Left ventricle myocardium superior (tissue), 1 donor: Measurements from ENCODE around the gene MYO18A. TPM values are rescaled to one million over a fixed set of nuclear protein-coding genes. Genes with fewer than 3 reads are reported as not detected.
"Not testable (repeated sequence)": the region's sequence is repeated elsewhere in the genome, so short reads cannot be mapped to it uniquely, and the experiment has no call there.

ENCODE experiments used
- ATAC-seq: fragments of 200-7000 bp; cut with Tn5 transposase; one replicate; pipeline ENCODE4 v1.9.1; 2020; ENCODE audit warnings: mild to moderate bottlenecking, moderate library complexity
- DNase-seq: peaks from one replicate; pipeline ENCODE4 v3.0.0-alpha.2; 2020
- intact Hi-C: fragments of 100-400 bp; cut with micrococcal nuclease; formaldehyde crosslinking; loops from one replicate; pipeline ENCODE4 v1.11.0; 2022
- total RNA-seq: library from RNA; stranded (reverse); fragmentation: NEBNext Ultra II Directional; extraction: Animal tissue kit (Norgen Biotek cat#: 25700); gene quantifications from one replicate; pipeline ENCODE4 v1.2.1, GENCODE V29; 2021
- donor health status: DM: no; HTN: yes; CAD: no; lungs with severe emphysema.

The MYO18A gene
- total RNA-seq, 1 donor from 2014 or later: 346 TPM

DNA sequence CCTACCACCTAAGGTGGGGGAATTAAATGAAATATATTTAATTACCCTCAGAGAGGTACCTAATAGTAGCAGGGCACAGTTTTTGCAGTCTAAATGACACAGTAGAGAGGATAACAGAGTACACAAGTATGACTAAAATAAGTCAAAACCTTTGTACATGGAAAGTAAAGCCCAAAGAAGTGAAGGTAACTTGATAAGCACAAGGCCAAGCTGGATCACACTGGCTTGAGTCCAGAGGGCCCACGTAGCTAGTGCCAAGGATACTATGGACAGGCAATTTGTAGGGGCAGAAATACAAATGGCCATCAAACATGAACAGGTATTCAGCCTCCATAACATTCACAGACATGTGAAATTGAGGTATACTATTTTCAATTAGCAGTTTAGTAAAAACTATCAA lies 7.6 kb downstream of the MYO18A start:
- intact Hi-C loops: no loop called here
- no peak for DNase-seq
- no peak for ATAC-seq

DNA sequence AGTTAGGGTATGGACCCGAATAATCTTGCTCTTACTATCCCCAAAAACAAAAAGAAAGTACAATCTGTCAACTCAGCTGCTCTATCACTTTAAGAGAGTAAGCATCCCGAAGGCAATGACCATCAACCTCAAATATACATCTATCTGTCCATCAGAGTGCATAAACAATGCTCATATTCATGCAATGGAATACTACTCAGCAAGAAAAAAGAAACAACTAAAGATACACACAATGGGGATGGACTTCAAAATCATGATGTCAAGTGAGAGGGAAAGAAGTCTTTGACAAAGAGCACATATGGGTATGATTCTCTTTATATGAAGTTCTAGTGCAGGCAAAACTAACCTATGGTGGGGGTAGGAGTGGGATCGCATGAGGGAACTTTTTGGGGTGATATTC lies 9.5 kb downstream of the MYO18A start:
- intact Hi-C loops: no loop called here
- no peak for DNase-seq
- ATAC-seq: no peak

DNA sequence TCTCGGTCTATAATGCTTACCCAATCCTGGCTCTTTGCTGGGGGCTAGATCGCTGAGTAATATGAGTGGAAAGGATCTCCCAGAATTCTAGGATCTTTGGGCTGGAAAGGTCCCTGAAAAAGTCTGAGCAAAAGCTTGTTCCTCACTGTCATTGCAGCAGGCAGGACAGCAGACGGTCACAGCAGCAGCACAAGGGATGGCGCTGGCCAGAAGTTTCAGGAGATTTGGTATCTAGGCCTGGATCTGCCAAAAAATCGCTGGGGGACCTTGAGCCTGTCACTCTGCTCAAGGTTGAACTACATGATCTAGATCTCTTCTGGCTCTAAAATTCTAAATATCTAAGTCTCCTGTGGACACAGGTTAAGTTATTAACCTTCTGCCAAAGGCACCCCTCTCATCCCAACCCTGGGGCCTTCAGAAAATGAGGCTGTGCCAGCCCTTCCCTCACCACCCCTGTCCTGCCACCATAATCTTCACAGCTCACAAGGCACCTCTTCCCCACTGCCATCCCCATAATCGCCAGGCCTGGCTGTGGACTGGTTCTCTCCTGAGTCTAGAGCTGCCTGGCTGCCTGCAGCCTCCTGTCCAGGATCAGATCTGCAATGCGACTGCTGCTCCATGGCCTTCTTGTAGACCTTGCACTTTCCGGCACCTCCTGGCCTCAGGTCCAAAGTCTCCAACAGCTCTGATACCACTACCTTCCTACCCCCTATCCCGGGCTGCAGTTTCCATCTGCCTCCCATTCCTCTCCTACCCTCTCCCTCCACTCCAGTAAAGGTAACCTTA lies 10.2 kb downstream of the MYO18A start:
- ATAC-seq (no peak), DNase-seq (no peak)
- intact Hi-C loops: no loop called here

DNA sequence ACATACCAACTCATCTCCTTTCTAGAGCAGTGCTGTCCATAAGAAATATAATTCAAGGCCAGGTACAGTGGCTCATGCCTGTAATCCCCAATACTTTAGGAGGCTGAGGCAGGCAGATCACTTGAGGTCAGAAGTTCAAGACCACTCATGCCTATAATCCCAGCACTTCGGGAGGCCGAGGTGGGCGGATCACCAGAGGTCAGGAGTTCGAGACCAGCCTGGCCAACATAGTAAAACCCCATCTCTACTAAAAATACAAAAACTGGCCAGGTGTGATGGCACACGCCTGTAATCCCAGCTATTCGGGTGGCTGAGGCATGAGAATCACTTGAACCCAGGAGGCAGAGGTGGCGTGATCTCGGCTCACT lies 11.5 kb downstream of the MYO18A start:
- intact Hi-C loops, ATAC-seq, DNase-seq: not testable (repeated sequence)

DNA sequence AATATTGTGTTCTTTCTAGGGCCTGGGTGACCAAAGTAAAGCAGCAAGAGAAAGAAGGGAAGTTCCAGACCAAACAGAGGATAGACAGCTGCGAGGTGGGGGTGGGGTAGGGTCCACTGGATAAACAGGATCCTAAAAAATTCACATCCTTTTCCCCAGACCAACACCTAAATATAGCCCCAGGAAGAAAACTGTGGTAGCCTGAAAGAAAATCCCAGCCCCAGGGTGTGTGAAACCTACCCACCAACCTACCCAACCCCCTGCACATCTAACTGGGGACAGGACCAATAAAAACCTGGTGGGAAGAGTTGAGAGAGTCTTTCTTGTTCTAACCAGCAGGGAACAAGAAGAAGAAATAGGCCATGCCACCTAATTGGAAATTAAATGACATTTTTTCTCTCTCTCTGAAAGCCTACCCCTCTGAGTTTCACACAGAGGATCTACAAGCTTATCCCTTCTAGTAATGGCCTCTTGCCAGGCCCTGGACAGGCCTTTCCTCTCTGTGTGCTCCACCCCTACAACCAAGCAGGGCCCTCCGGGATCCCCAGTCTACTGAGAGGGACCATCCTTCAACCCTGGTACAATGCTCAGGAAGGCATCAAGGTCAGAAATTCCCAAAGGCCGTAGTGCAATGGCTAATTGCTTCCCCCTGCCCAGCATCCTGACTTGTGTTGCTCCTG lies 12.0 kb downstream of the MYO18A start:
- ATAC-seq (peak; percentile 67), DNase-seq (no peak)
- intact Hi-C loops: no loop called here

DNA sequence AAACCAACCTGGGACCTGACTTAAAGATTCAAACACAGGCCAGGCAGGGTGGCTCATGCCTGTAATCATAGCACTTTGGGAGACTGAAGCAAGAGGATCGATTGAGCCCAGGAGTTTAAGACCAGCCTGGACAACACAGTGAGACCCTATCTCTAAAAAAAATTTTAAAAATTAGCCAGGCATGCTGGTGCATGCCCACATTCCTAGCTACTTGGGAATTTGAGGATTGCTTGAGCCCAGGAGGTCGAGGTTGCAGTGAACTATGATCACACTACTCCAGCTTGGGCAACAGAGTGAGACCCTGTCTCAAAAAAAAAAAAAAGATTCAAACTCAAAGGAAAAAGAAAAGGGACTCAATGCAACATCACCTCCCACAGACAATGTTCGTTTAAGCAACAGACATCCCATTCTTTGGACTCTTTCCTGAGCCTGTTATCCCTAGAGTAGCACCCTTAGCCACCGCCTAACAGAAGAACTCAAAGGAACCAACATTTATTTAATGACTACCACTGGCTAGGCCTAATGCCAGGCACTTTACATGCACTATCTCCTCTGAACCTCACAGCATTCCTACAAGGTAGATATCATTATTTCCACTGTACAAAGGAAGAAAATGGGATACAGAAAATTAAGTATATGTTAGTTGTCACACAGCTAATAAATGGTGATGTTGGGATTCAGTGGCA lies 12.7 kb downstream of the MYO18A start:
- ATAC-seq: no peak
- intact Hi-C loops: no loop called here
- DNase-seq: no peak

DNA sequence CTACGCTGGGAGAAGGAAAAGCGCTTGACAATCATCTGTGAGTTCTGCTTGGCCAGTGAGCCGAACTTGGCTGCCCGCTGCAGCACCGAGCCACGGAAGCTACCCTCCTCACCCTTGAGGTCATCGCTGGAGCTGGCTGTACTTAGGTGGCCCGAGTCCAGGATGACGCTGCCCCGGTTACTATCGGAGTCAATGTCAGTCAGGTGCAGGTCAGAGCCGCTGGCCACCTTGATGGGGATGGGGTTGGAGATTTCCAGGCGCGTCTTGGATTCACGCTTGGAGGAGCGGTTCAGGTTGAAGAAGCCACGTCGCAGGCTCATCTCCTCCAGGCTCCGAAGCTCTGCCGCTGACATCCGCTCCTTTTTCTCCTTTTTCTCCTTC lies 13.7 kb downstream of the MYO18A start:
- DNase-seq: no peak
- intact Hi-C loops: no loop called here
- no peak for ATAC-seq

DNA sequence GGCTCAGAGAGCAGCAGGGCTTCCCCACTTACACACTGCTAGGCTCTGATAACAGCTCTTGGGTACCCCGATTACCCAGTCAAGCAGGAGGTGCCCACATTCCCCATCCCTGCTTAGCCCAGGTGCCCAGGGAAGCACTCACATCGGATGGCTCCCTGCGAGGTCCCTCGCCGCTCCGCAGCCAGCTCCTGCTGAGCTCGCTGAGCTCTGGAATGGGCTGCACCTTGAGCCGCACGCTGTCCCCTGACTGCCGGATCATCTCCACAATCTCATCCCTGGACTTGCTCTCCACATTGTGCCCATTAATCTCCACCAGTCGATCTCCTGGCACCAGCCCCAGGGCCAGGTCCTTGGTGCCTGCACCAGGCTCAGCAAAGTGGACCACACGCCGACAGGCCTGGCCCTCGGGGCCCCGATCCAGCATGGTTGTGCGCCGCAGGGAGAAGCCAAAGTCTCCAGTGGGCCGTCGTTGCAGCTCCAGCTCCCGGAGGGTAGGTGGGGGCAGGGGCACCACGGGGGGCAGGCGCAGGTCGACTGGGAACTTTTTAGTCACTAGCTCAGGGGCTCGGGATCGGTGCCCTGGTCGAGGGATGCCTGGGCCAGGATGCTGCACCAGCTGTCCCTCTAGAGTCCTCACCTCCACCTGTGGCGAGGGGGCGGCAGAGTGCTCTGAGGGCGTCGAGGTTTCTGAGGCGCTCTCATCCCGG lies 14.2 kb downstream of the MYO18A start:
- intact Hi-C loops: no loop called here
- no peak for ATAC-seq
- no peak for DNase-seq

DNA sequence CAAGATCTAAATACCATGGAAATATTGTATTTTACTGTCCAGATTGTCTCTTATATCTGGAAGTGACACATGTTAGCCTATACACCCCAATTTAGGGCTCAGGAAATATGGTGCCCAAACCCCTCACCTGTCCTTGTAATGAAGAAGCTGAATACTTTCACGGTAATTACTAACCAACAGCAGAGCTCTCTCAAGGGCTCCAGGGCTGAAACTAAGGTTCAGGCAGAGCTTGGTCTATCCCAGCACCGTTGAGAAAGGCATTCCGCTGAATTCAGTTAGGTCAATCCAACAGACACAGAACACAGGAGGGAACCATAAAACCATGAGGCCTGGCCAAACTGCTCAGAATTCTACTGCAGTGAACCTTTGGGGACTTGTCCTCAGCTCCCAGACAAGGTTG lies 14.9 kb downstream of the MYO18A start:
- DNase-seq (no peak), ATAC-seq (no peak)
- intact Hi-C loops: no loop called here

DNA sequence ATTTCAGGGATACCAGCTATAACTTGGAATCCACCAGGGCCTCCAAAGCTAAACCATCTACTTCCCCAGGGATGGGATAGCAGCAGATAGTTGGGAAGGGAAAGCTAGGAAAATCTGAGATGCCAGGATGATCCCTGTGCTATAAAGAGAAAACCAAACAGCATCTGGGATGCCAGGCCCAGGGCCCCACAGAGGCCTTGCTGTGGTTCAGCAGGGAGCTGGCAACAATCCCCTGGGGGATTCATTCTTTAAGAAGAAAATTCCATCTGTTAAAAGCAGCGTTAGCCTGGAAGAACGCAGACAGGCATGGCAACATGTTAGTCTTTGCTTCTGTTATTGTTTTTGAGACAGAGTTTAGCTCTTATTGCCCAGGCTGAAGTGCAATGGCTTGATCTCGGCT lies 16.6 kb downstream of the MYO18A start:
- ATAC-seq (no peak), DNase-seq (no peak)
- intact Hi-C loops: no loop called here

DNA sequence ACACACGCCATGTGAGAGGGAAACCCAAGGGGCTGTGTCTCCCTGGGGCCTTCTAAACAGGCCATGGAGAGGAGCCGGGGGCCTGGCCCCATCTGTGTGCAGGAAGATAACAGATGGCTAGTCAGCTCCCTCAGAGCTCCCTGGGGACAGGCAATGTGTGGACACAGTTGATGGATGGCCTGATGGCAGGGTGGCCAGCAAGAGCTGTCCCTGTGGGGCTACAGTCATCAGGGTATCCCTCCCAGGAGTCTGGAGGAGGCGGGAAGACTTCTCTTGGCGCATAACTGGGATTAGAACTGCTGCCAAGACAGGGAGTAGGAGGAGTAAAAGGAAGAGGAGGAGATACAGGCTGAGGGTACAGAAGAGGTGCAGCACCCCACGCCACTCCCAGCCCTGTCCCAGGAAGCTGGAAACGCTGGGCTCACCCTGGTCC lies 17.3 kb downstream of the MYO18A start:
- DNase-seq: no peak
- no peak for ATAC-seq
- intact Hi-C loops: no loop called here

DNA sequence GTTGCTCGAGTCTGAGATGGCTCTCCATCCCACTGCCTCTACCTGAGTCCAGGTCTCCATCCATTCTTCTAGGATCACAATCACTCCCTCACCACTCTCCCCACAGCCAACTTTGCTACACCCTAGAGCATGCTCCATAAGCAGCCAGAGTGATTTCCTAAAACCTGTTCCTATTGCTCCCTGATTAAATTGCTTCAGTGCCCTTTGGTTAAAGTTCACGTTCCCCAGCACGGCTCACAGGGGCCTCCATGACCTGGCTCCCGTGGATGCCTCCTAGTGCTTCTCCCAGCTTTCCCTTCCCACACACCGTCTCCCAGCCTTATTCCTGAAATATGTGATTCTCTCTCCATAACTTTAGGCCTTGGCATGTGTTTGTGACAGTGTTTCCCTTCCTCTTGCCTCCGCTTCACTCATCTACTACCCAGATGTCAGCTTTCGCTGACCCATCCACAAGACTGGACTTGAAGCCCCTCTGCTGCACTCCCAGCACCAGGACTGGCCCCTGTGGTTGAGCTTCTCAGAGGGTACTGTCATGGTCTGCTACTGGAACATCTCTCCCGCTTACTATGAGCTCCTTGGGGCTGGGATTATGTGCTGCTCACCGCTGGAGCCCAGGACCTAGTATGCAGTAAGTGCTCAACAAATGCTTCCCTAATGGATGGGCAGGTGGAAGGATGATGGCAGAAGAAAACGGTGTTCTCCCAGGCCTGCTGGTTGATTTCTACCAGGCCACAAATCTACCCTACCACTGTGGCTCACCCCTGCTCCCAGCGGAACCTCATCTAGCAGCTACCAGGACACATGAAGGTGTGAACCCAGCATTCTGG lies 17.9 kb downstream of the MYO18A start:
- intact Hi-C loops: no loop called here
- no peak for DNase-seq
- ATAC-seq: no peak

DNA sequence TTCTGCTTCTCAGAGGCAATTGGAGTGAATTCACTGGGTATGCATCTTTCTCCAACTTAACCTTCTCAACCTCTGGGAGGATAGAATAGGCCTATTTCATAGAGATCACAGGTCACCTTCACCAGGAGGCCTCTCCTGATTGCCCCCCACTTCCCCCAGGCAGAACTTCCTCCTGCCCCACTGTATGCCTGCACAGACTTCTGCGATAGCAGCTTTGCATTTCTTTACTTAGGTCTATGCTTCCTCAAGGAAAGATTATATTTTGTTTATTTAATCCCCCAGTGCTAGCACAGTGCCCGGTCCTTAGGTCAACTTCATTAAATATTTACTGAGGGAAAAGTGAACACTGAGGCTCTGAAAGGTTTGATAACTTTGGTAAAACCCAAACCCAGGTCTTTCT lies 19.9 kb downstream of the MYO18A start:
- no peak for DNase-seq
- intact Hi-C loops: no loop called here
- no peak for ATAC-seq

DNA sequence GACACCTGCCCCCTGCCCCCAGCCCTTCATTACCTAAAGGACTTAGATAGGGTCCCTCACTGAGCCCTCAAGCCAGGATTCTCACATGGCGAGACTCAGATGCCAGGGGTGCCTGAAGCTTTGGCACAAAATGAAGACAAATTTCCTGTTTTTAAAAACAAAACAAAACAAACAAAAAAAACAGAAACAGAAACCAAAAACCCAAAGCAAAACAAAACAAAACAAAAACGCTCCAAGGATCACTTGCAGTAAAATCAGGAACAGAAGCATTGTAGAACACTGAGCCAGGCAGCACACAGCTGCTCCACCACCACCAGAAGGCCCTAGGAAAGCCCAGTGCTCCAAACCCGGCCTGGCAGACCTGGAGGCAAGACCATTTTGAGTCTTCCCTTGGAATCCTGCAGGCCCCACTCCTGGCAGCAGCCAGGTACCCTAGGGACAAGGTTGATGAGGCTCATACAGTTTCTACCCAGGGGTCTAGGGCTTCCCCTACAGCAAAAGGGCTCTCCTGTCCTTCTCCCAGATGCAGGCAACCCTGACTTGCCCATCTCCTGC lies 20.8 kb downstream of the MYO18A start:
- no peak for DNase-seq
- ATAC-seq: no peak
- intact Hi-C loops: no loop called here

DNA sequence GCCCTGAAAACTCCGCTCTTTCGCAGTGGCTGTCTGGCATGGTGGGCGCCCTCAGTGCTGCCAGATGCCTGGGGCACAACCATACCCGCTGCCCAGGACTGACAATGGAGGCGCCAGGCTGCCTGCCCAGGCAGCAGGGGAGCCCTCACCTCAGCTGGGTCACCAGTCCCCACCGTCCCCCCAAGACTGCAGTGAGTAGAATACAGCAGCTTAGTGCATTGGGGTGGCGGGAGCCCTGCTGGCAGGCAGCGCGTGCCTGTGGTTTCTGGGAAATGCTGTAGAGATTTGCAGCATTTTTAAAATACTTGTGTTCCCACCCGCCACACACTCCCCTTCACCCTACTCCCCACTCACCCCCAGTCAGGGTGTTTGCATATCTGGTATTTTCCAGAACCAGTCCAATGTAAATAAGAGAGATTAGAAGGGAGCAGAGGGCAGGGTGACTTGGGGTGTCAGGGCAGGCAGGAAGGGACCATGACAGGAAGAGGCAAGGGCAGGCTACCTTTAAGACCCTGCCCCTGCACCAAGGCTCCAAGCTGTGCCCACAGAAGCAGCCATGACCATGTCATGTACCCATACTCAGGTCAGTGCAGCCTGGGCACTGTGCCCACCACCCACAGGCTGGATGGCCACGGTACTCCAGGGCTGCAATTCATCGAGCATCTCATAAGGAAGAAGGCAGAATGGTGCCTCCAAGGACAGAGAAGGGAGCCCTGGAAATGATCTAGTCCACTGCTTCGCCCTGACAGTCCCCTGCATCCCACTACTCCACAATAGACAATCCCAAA lies 21.5 kb downstream of the MYO18A start:
- intact Hi-C loops: no loop called here
- ATAC-seq (no peak), DNase-seq (no peak)

DNA sequence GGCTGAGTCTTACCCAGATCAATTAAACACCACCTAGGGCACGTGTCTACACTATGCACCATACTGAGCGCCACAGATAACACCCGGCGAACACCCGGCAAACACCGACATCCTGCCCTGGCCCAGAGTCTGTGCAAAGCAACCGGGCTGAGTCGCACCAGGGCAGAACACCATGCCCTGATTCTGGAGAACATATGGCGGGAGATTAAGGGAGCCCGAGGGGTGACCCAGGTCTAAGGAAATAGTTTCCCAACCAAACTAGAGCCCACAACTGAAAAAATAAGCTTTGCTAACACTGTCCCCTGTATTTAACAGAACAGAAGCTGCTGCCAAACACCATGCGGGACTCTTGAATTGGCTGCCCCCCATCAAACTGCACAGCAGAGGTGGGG lies 22.1 kb downstream of the MYO18A start:
- intact Hi-C loops: no loop called here
- DNase-seq (no peak), ATAC-seq (no peak)

DNA sequence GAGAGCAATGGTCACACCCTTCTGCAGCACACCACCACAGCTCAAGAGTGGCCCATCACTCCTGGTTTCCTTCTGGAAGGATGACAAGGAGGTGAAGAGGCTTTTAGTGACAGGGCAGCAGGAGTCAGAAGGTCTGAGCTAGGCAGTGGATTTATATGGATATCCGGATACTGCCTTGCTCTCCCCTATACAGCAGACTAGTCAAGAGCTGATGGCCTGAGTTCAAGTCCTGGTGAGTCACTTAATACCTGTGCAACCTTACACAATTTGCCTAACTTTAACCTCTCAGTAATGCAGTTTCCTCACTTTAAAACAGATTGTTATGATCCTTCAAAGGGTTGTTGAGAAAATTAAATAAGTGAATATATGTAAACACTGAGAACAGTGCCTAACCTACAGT lies 22.9 kb downstream of the MYO18A start:
- ATAC-seq (no peak), DNase-seq (no peak)
- intact Hi-C loops: no loop called here

DNA sequence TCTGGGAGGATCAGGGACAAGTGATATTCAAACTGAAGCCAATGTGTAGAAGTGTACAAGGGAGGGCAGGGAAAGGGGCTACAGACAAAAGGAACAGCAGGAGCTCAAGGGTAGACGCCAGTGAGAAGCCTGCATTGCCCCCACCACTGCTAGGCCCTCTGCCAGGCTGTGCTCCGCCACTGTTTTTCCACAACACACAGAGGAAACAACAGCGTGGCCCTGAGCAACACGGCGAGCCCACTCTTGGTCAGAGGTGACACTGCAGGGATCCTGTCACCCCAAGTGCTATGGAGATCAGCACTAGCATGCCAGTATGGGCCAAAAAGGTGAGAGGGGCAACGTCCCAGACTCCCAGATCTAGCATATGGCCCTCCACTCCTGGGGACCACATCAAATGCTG lies 23.4 kb downstream of the MYO18A start:
- peak; percentile 31 for ATAC-seq
- DNase-seq: no peak
- intact Hi-C loops: no loop called here
